Head of caudate nucleus (tissue), 42 donors: ENCODE results near the gene CFAP126.
"Not testable (repeated sequence)": the region's sequence is repeated elsewhere in the genome, so short reads cannot be mapped to it uniquely, and the experiment has no call there.

ENCODE experiments used
- DNase-seq, 42 donors: peaks; one replicate each; pipeline versions ENCODE4 v3.0.0 to v3.0.0-alpha.2; 2020 to 2021; ENCODE audit warnings: mixed read lengths in 7 of 42
- intact Hi-C: fragments of 100-400 bp; cut with DNase I; formaldehyde crosslinking; loops from one replicate; pipeline ENCODE4 v1.15.0; 2022

Gene CFAP126

GRCh38 chr1:161388639-161389038 lies 21.0 kb upstream of the CFAP126 start:
- no peak for DNase-seq
- intact Hi-C loops = loop anchor here (5.0 kb wide), 1 partner anchor 161 kb away; the partner anchor contains the start of gene TOMM40L

DNA sequence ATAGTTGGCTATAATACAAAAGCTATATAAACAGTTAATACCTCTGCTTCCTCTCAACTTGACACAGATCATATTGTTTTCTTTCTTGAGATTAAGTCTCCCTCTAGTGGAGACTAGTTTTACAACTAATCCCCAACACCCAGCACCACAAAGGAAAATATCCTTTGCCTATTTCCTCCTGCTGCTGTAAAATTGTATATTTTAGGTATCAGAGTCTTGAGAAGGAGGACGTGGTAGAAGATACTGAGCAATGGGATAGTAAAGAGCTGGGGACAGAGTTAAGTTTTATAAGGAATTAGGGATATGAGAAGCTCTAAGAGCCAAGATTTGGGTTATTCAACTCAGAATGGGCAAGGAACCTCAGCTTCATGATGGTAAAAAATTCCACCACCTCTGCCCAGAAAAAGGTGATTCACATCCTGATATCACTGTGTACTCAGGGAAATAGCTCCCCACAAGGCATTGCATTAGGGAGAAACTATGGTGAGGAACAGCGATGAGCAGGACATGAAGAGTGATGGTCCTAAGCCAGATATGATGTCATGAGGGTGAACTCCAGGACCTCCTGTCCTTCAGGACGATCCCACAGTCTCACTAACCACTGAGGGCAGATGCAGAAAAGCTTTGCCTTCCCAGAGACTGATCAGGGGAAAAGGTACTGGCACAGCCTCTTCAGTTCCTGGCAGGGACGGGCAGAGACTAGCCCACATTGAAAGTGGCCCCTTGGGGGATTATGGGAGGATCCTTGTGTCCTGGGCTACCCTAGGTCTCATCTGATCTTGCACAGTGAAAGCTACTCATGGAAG lies 14.7 kb upstream of the CFAP126 start:
- intact Hi-C loops = no loop called here
- DNase-seq = peak in 1 of 42 donors; percentile 24

GRCh38 chr1:161381707-161382106 lies 14.0 kb upstream of the CFAP126 start:
- no peak for DNase-seq
- intact Hi-C loops = no loop called here

DNA sequence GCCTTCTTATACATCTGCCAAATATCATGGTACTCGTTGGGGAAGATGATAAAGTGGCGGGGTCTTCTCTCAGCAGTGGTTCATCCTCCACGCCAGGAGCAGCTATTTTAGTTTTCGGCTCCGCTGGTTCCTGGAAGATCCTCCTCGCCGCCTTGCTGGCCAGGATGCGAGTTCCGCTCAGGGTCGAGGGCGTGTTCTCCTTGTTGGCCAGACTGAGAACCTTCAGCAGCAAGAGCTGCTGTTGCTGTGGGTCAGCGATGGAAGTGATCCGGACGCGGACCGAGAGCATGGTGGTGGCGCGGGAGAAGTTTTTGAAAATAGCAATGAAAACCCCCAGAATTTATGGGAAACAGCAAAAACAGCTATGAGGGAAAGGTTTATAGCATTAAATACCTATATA lies 11.4 kb upstream of the CFAP126 start:
- peak in 3 of 42 donors; percentile 12 to 39 (median 14) for DNase-seq
- intact Hi-C loops = no loop called here

- DNase-seq = no peak
- intact Hi-C loops = no loop called here
These were observed 10.3 kb upstream of the CFAP126 start for GRCh38 chr1:161378014-161378413.

DNA sequence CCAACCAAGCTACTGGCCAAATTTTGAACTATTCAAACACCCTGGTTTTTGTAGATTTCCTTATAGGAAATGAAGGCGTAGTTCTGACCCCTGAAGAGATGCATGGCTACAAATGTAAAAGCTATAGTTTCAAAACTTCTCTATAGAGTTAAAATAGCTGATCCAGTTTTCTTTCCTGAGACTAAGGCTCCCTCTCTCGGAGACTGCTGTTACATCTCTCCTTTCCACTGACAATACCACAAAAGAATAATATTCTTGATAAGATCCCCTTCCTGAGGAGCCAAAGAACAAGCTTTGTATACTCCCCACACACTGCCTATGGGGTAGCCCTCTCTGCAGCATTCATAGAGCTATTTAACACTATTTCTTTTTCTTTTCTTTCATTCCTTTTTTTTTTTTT lies 6.7 kb upstream of the CFAP126 start:
- intact Hi-C loops = no loop called here
- DNase-seq = peak in 3 of 42 donors; percentile 9 to 34 (median 11)

- intact Hi-C loops = no loop called here
- no peak for DNase-seq
These were observed 5.8 kb upstream of the CFAP126 start for GRCh38 chr1:161373442-161373841.

GRCh38 chr1:161365207-161365606 lies 2.5 kb downstream of the CFAP126 start:
- intact Hi-C loops = no loop called here
- no peak for DNase-seq

DNA sequence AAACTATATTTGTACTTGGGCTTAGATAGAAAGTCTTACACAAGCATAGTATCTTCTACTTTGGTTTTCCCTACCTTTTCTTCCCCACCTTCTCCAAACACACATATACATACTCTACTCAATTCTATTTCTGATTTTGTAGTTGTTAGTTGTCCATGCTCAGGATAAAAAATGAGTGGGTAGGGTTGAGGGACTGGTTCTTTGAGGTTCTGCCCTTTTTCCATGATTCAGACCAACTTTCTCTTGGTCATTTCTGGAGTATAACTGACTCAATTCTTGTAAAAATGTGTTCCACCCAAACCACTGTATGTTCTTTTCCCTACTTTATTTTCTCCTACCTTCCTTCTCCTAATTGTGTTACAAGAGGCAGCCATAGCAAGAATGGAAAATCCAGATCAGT lies 3.3 kb downstream of the CFAP126 start:
- no peak for DNase-seq

DNA sequence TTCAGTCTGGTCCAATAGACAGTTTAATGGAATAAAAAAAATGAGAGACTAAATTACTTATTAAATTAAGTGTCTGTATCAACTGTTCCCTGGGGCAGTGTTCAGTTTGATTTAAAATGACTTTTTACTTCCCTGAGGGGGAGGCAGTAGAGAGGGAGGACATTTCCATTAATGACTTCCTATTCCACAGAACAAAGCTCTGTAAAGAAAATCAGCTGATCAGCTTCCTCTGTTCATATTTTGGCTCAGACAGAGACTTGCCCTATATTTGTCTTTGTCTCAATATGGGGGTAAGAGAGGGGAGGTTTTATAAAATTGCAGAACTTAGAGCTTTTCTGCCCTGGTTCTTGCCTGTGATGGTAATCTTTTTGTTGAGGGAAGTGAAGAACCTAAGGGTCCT lies 8.4 kb downstream of the CFAP126 start:
- DNase-seq = peak in 2 of 42 donors; percentile 10 to 40
- intact Hi-C loops = no loop called here

More for the DNA sequence above, 3.3 kb downstream of the CFAP126 start:
- intact Hi-C loops = no loop called here

DNA sequence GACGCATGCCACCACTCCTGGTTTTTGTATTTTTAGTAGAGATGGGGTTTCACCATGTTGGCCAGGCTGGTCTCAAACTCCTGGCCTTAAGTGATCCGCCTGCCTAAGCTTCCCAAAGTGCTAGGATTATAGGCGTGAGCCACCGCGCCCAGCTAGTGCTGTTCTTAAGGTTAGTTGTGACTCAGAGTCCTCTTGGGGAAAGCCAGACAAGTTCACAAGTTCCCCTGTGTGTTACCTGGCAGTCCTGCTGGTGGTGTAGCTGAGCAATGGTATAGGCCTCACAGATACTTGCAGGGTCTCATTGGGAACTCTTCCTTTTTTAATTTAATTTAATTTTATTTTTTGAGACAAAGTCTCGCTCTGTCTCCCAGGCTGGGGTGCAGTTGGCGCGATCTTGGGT lies 10.6 kb downstream of the CFAP126 start:
- intact Hi-C loops = no loop called here
- no peak for DNase-seq

GRCh38 chr1:161351482-161351881 lies 16.2 kb downstream of the CFAP126 start:
- intact Hi-C loops = no loop called here
- no peak for DNase-seq

- intact Hi-C loops = no loop called here
- no peak for DNase-seq
These were observed 17.0 kb downstream of the CFAP126 start for GRCh38 chr1:161350671-161351070.

- DNase-seq = no peak
- intact Hi-C loops = no loop called here
These were observed 24.9 kb downstream of the CFAP126 start for GRCh38 chr1:161342821-161343220.

GRCh38 chr1:161342177-161342576 lies 25.5 kb downstream of the CFAP126 start:
- no peak for DNase-seq
- intact Hi-C loops = no loop called here

GRCh38 chr1:161335796-161336195 lies 31.9 kb downstream of the CFAP126 start:
- no peak for DNase-seq
- intact Hi-C loops = no loop called here

- DNase-seq = no peak
- intact Hi-C loops = no loop called here
These were observed 34.5 kb downstream of the CFAP126 start for GRCh38 chr1:161333166-161333565.

DNA sequence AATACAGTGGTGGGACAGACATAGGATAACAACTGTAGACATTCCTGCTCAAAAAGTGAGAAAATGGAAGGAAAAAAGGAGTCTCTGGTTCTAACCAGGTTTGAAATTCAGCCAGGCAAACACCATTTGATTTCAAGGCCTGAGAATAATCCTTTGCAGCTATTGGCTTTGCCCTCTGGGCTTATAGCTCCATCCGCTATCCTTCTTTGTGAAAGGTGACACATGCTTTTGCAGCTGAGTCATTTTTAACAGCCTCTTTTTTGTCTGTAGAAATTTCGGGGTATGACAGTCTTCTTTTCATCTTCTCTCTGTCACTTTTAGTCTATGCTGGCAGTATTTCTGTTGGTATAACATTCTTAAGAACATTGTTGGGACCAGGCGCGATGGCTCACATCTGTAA lies 37.3 kb downstream of the CFAP126 start:
- peak in 1 of 42 donors; percentile 20 for DNase-seq
- intact Hi-C loops = no loop called here

- no peak for DNase-seq
- intact Hi-C loops = no loop called here
These were observed 43.7 kb downstream of the CFAP126 start for GRCh38 chr1:161324020-161324419.

- intact Hi-C loops = not testable (repeated sequence)
- DNase-seq = peak in 1 of 42 donors; percentile 27
These were observed 51.6 kb downstream of the CFAP126 start for GRCh38 chr1:161315841-161316674.
